NCI-H2227 treated with DMSO at 0.1 percent for 48 hours (cell line): Measurements from ENCODE around the gene PRMT6.
"Not testable (repeated sequence)": the region's sequence is repeated elsewhere in the genome, so short reads cannot be mapped to it uniquely, and the experiment has no call there.

Experiments used
- DNase-seq: peaks from one replicate; lab custom pipeline; 2025; lab: John Stamatoyannopoulos, UW

Gene PRMT6

GRCh38 chr1:107056426-107057196 is at the start of gene PRMT6:
Gene PRMT6, plus strand, starts transcription at chr1:107056674. Its CDS starts 42 bp downstream, at chr1:107056716.
- peak; percentile 84 for DNase-seq

- no peak for DNase-seq
Measured at GRCh38 chr1:107009281-107009680, 47.2 kb upstream of the PRMT6 start.

- DNase-seq = no peak
Measured at GRCh38 chr1:107010582-107010981, 45.9 kb upstream of the PRMT6 start.

GRCh38 chr1:107016376-107016978 is 40.0 kb upstream of the PRMT6 start:
- no peak for DNase-seq

GRCh38 chr1:107018445-107018844 is 38.0 kb upstream of the PRMT6 start:
- DNase-seq = no peak

GRCh38 chr1:107019166-107019565 is 37.3 kb upstream of the PRMT6 start:
- no peak for DNase-seq

GRCh38 chr1:107038874-107039273 is 17.6 kb upstream of the PRMT6 start:
- DNase-seq = not testable (repeated sequence)

- not testable (repeated sequence) for DNase-seq
Measured at GRCh38 chr1:107044310-107045220, 11.9 kb upstream of the PRMT6 start.

GRCh38 chr1:107047602-107048001 is 8.9 kb upstream of the PRMT6 start:
- DNase-seq = no peak

- DNase-seq = no peak
Measured at GRCh38 chr1:107048241-107048640, 8.2 kb upstream of the PRMT6 start.

- DNase-seq = no peak
Measured at GRCh38 chr1:107051266-107051665, 5.2 kb upstream of the PRMT6 start.

- DNase-seq = peak; percentile 36
Measured at GRCh38 chr1:107055919-107056425, 502 bp upstream of the PRMT6 start.

GRCh38 chr1:107057197-107058133 is 991 bp downstream of the PRMT6 start:
- peak; percentile 52 for DNase-seq

GRCh38 chr1:107058245-107059032 is 2.0 kb downstream of the PRMT6 start:
- DNase-seq = no peak

GRCh38 chr1:107061886-107062285 is 5.4 kb downstream of the PRMT6 start:
- no peak for DNase-seq

GRCh38 chr1:107073493-107073892 is 17.0 kb downstream of the PRMT6 start:
- DNase-seq = no peak

GRCh38 chr1:107076841-107077240 is 20.4 kb downstream of the PRMT6 start:
- no peak for DNase-seq

GRCh38 chr1:107079249-107079648 is 22.8 kb downstream of the PRMT6 start:
- DNase-seq = no peak

GRCh38 chr1:107081102-107081501 is 24.6 kb downstream of the PRMT6 start:
- DNase-seq = no peak

- no peak for DNase-seq
Measured at GRCh38 chr1:107091418-107091817, 34.9 kb downstream of the PRMT6 start.
